GM21423 (cell line): ENCODE measurements around the gene ANKRD17.
"Not testable (repeated sequence)": the region's sequence is repeated elsewhere in the genome, so short reads cannot be mapped to it uniquely, and the experiment has no call there.

Experiments used
- ATAC-seq: cut with Tn5 transposase; IDR thresholded peaks from one replicate; pipeline ENCODE4 v1.9.1; 2021; ENCODE audit warnings: mild to moderate bottlenecking, moderate library complexity; ENCODE audit not compliant: unreplicated experiment

The ANKRD17 gene, protein sequence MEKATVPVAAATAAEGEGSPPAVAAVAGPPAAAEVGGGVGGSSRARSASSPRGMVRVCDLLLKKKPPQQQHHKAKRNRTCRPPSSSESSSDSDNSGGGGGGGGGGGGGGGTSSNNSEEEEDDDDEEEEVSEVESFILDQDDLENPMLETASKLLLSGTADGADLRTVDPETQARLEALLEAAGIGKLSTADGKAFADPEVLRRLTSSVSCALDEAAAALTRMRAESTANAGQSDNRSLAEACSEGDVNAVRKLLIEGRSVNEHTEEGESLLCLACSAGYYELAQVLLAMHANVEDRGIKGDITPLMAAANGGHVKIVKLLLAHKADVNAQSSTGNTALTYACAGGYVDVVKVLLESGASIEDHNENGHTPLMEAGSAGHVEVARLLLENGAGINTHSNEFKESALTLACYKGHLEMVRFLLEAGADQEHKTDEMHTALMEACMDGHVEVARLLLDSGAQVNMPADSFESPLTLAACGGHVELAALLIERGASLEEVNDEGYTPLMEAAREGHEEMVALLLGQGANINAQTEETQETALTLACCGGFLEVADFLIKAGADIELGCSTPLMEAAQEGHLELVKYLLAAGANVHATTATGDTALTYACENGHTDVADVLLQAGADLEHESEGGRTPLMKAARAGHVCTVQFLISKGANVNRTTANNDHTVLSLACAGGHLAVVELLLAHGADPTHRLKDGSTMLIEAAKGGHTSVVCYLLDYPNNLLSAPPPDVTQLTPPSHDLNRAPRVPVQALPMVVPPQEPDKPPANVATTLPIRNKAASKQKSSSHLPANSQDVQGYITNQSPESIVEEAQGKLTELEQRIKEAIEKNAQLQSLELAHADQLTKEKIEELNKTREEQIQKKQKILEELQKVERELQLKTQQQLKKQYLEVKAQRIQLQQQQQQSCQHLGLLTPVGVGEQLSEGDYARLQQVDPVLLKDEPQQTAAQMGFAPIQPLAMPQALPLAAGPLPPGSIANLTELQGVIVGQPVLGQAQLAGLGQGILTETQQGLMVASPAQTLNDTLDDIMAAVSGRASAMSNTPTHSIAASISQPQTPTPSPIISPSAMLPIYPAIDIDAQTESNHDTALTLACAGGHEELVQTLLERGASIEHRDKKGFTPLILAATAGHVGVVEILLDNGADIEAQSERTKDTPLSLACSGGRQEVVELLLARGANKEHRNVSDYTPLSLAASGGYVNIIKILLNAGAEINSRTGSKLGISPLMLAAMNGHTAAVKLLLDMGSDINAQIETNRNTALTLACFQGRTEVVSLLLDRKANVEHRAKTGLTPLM (N-terminal part only)

DNA sequence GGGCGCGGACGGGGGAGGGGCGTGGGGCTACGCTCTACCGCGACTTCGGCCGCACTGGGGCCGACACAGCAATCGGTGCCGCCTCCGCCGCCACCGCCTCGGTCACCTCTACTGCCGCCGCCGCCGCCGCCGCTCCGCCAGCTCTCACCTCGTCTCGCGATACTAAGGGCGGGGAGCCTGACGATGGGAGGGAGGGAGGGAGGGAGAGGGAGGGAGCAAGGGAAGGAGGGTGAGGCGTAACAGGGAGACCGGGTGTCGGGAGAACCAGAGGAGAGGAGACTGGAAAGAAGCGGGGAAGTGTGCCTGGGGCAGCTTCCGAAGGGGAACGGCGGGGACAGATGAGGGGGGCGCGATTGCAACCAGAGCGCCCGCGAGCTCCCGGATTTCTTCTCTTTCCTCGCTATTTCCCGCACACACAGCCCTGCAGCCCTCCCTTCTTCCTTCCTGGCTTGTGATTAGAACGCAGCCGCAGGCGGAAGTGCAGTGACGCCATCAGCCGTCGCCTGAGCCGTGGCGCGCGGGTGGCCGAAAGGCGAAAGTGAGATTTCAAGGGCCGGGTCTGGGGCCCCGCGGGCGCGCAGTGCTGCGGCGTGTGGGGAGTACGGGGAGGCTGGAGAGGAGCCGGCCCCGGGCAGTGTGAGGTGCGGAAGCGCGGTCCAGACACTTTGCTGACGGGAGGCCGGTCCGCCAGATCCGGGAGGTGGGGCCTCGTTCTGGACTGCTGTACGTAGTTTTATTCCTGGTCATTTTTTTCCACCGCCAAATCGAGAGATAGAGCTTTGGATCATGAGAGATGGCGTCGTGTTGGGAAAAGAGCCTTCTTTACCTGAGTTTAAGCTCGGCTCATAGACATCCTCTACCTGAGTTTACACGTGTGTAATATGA lies at the start of gene ANKRD17:
TSS of gene ANKRD17 (minus strand) at position 113 of the 885 bp plus-strand sequence. CDS start 130 bp downstream, outside the sequence.
- ATAC-seq, result peak; percentile 75

DNA sequence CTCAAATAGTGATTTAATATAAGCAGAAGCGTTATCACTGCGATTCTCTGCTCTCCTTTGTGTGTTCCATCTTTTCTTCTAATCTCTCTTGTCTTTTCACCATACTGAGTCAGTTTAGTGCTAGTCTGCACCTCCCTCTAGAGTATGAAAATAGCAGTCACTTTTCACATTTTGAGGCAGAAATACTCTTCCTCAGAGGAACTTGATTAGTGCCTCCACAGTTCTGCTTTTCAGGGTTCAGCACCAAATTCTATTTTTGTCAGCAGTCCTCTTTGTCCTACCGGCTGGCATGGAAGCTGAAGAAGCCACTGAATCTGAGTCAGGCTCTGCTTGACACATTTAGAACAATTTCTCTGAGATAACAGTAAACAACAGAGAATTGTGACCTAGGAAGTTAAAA lies 49.7 kb upstream of the ANKRD17 start:
- ATAC-seq, result peak; percentile 59

DNA sequence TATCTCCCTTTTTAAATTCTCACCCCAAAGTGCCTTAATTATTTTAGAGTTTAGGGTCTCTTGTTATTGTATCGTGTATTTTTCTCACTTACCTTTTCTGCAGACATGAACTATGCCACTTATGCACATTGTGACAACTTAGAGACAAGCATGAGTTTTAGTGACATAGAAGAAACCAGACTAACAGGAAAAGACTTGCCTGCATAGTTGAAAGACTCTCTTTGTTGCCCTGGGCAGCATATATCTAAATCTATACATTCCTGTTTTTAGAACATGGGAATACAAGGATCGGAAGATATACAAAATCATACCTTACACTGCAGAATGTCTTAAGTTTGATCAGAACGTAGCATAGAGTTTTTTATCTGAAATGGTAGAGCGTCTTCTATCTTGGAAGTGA lies 45.1 kb upstream of the ANKRD17 start:
- no peak for ATAC-seq

DNA sequence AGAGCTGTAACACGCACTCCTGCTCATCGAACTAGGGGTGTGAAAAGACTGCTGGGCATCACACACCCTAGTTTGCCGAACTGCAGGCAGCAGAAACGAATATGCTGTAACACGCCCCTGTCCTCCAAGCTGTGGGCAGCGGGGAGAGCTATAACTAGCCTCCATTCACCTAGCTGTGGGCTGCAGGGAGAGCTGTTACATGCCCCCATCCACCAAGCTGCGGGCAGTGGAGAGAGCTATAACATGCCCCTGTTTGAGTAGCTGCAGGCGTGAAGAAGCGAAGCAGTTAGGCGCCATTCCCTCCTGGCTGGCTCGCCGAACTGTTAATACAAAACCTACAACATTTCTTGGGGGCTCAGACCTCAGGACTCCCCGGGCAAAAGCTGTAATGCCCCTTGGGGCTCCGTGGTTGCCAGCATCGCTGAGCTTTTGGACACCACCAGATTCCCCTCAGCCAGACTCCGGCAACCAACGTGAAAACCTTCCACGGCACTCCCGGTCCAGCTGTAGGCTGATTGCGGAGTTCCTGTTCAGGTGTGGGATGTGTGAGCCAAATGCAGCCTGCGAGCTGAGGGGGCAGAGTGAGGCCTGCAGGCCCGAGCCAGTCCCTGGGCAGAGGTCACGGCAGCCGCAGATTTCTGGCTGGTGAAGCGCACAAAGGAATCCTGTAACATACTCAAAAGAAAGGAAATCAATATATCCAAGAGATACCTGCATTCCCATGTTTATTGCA lies 41.1 kb upstream of the ANKRD17 start:
- ATAC-seq, result no peak

DNA sequence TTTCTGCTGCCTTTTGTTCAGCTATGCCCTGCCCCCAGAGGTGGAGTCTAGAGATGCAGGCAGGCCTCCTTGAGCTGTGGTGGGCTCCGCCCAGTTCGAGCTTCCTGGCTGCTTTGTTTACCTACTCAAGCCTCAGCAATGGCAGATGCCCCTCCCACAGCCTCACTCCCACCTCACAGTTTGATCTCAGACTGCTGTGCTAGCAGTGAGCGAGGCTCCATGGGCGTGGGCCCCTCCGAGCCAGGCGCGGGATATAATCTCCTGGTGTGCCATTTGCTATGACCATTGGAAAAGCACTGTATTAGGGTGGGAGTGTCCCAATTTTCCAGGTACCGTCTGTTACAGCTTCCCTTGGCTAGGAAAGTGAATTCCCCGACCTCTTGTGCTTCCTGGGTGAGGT lies 34.1 kb upstream of the ANKRD17 start:
- ATAC-seq, result not testable (repeated sequence)

DNA sequence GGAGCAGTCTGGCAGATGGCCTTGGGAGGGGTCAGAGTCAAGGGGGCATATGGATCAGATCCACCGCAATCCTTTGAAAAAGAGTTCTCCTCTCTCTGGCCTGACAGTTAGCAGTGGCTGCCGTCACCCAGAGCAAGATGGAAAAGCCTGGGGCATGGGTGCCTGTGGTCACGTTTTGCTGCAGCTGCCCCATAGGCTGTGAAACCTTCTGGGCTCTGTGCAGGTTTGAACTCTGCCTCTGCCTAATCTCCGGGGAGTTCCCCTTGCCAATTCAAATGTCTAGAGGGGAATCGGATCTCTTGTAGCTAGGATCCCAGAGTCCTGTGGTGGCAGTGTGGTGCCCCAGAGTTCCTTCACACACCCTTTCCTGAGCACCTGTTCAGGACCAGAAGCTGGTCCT lies 23.4 kb upstream of the ANKRD17 start:
- ATAC-seq, result no peak

DNA sequence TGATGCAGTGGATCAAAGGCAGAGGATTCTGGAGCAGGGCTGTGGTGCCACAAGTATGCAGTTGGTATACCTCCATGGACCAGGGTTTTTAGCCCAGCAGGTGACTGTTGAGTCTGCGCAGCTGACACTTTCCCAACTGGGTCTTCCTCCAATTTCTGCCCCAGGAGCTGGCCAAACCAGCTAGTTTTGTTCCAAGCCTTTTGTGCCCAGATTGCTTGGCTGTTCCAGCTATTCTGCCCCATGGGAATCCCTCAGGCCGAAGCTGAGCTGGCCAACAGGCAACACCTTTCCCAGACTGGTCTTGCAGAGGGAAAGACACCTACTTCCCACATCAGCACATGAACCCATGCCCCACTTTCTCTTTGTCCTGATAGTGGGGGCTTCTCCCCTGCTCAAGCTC lies 22.8 kb upstream of the ANKRD17 start:
- ATAC-seq, result no peak

DNA sequence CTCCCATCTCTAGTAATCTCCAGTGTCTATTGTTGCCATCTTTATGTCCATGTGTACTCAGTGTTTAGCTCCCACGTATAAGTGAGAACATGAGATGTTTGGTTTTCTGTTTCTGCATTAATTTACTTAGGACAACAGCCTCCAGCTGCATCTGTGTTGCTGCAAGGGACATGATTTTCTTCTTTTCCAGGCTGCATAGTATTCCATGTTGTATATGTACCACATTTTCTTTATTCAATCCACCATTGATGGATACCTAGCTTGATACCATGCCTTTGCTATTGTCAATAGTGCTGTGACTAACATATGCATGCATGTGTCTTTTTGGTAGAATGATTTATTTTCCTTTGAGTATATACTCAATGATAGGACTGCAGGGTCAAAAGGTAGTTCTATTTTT lies 18.6 kb upstream of the ANKRD17 start:
- no peak for ATAC-seq

GRCh38 chr4:73275318-73275654 lies 16.7 kb upstream of the ANKRD17 start:
- no peak for ATAC-seq

GRCh38 chr4:73272816-73273215 lies 14.2 kb upstream of the ANKRD17 start:
- ATAC-seq, result no peak

- no peak for ATAC-seq
Measured at GRCh38 chr4:73267050-73267449, 8.5 kb upstream of the ANKRD17 start.

DNA sequence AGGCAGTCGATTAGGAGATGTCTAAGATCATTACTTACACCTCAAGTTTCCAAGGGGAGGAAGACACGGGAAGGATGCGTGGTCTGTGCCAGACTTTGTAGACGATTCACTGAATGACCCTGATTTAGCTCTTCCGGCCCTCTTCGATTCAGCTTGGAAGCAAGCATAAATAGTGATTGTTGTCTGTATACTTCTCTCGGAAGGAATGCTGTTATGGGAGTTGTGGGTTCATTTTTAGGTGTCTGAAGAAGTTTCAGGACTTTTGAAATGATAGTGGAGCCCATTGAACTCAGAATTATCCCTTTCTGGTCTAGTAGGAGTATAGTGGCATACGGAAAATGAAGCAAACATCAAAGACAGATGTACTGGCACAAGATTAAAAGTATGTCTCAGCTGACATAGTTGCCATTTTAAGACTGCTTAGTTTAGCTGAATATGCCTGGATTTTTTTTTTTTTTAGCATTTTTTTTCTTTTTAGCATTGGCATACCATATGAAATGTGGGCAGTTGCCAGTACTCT lies 1.0 kb upstream of the ANKRD17 start:
- ATAC-seq, result peak; percentile 10

DNA sequence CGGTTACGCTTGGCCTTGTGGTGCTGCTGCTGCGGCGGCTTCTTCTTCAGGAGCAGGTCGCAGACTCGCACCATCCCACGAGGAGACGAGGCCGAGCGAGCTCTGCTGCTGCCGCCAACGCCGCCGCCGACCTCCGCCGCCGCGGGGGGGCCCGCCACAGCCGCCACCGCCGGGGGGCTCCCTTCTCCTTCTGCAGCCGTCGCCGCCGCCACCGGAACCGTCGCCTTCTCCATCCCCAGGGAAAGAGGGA lies 237 bp downstream of the ANKRD17 start:
- peak; percentile 29 for ATAC-seq

- ATAC-seq, result no peak
Measured at GRCh38 chr4:73257651-73258435, 755 bp downstream of the ANKRD17 start.

- ATAC-seq, result peak; percentile 25
Measured at GRCh38 chr4:73257234-73257633, 1.4 kb downstream of the ANKRD17 start.

GRCh38 chr4:73255847-73256246 lies 2.8 kb downstream of the ANKRD17 start:
- not testable (repeated sequence) for ATAC-seq

DNA sequence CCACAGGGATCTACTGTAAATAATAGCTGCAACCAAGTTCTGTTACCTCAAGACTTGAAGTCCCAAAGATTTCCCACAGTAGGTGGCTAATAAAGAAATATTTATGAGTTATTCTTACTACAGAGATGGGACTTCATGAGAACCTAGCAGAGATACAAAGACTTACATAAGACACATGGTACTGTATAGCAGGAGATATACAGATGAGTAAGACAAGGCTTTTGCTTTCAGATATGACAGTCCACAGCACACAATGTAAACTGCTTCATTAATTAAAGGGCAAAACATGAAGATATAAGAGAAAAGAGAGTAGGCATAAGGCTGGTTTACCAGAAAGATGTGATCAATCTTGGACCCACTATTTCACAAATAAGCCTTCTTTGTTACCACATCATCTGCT lies 6.6 kb downstream of the ANKRD17 start:
- ATAC-seq, result no peak

DNA sequence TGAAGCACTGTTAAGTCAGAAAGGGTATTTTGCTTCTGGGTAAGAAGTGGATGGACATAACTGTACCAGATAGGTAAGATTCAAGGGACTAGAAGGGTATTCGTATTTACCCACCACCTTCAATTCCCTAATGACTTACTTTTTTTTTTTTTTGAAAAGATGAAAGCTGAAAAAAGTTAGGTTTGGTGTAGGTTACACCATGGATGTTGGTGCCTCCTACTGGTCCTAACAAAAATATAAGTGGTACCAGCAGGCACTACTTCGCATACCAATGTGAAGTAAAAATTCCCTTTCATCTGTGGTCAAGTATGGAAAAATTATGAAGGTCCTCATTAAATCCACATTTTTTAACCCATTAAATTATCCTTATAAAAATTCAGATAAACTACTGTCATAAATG lies 7.2 kb downstream of the ANKRD17 start:
- no peak for ATAC-seq

DNA sequence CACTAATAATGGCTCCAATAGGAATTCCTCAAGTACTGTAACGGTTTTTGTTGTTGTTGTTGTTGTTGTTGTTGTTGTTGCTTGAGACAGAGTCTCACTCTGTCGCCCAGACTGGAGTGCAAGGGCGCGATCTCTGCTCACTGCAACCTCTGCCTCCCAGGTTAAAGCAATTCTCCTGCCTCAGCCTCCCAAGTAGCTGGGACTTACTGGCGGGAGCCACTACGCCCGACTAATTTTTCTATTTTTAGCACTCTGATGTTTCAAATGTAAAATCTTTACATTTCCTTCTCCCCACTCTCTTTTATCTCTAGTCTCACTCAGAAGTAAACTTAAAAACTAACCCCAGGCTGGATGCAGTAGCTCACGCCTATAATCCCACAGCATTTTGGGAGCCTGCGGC lies 8.0 kb downstream of the ANKRD17 start:
- no peak for ATAC-seq
